Stomach (tissue), 9 donors: ENCODE measurements around the gene SPOCD1. TPM values are rescaled to one million over a fixed set of nuclear protein-coding genes. Genes with fewer than 3 reads are reported as not detected.
"Not testable (repeated sequence)": the region's sequence is repeated elsewhere in the genome, so short reads cannot be mapped to it uniquely, and the experiment has no call there.

Source experiments
- DNase-seq, 2 donors: peaks; one replicate each; pipeline versions ENCODE4 v3.0.0 to v3.0.0-alpha.2; 2013 to 2019
- H3K27ac ChIP-seq, 5 donors: fragments of 200-600 bp in 4 of 5; sonication (generic) in 4 of 5; one replicate each; pipeline ENCODE4 v1.5.1; 2013 to 2019; ENCODE audit warnings: mild to moderate bottlenecking in 1 of 5, moderate library complexity in 1 of 5
- H3K27me3 ChIP-seq, 3 donors: fragments of 200-600 bp; sonication (generic); one replicate each; pipeline ENCODE4 v1.5.1; 2017 to 2019; ENCODE audit warnings: mixed run types in 1 of 3
- H3K36me3 ChIP-seq, 4 donors: fragments of 200-600 bp; sonication (generic); 1 replicate in 3 of 4; 2 replicates in 1 of 4; pipeline ENCODE4 v1.5.1; 2016 to 2019
- H3K4me1 ChIP-seq, 4 donors: fragments of 200-600 bp; sonication (generic); one replicate each; pipeline ENCODE4 v1.5.1; 2016 to 2019
- H3K4me3 ChIP-seq, 4 donors: fragments of 200-600 bp; sonication (generic) in 3 of 4; one replicate each; pipeline ENCODE4 v1.5.1; 2016 to 2019; ENCODE audit warnings: mild to moderate bottlenecking in 1 of 4
- H3K9me3 ChIP-seq, 4 donors: fragments of 200-600 bp; sonication (generic); one replicate each; pipeline ENCODE4 v1.5.1; 2016 to 2019
- EP300 ChIP-seq: sonication (generic); formaldehyde crosslinking; IDR thresholded peaks from one replicate; pipeline ENCODE4 v1.6.1; 2017; ENCODE audit warnings: antibody characterized with exemption
- POLR2A ChIP-seq, 4 donors: fragments of 450-650 bp; IDR thresholded peaks; one replicate each; pipeline ENCODE4 v1.6.1; 2016; ENCODE audit warnings: antibody characterized with exemption in 4 of 4, control low read depth in 2 of 4, mild to moderate bottlenecking in 1 of 4, moderate library complexity in 1 of 4
- POLR2AphosphoS5 ChIP-seq, 3 donors: sonication (generic); formaldehyde crosslinking; IDR thresholded peaks; one replicate each; pipeline ENCODE4 v1.6.1; 2016; ENCODE audit warnings: antibody characterized with exemption in 3 of 3
- WGBS, 5 donors: extraction: QIAGEN DNeasy Blood & Tissue Kit in 3 of 5; methylation state at CpG; one replicate each; pipeline versions ENCODE4 v1.1.5 to v1.1.7; 2013 to 2018; 5-methylcytosine and 5-hydroxymethylcytosine counted together
- intact Hi-C: fragments of 100-400 bp; cut with DNase I; formaldehyde crosslinking; loops from one replicate; pipeline ENCODE4 v1.15.1; 2023; ENCODE audit warnings: low total_unique reads
- polyA plus RNA-seq, 3 donors: library from polyadenylated mRNA; stranded (reverse); fragments of 200-250 nt; gene quantifications; one replicate each; pipeline ENCODE4 v1.2.3, GENCODE V29; 2013
- total RNA-seq, 5 donors: library from RNA; depleted of rRNA; stranded (reverse); fragments of >200 nt; gene quantifications; one replicate each; pipeline versions ENCODE4 v1.1.0 to v1.2.3, GENCODE V29; 2014 to 2016
- TF ChIP-seq, protein P1 (sequence below), 7 experiments: fragments of 450-650 bp in 4 of 7; fragments of 200-600 bp in 3 of 7; sonication (generic) in 3 of 7; IDR thresholded peaks; one replicate each; pipeline ENCODE4 v1.5.1; 2016 to 2019; ENCODE audit warnings: antibody characterized with exemption in 7 of 7, control low read depth in 2 of 7, mild to moderate bottlenecking in 1 of 7
- donor health status: healthy with polysubstance abuse.
- donor health status: Bipolar disorder and iron deficiency.
- donor health status: healthy.

SPOCD1 gene
- total and polyA plus RNA-seq, 8 donors = 0.55 to 11.1 (median 4.5) TPM; not detected in 1

- no peaks in the 10 kb centered on the region for H3K9me3 ChIP-seq
- intact Hi-C loops = no loop called here
- TF ChIP-seq POLR2AphosphoS5 (IDR thresholded peaks at IDR 0.05) (no peak), POLR2A (IDR thresholded peaks at IDR 0.05) (no peak), EP300 (no peak)
- TF ChIP-seq, protein P1, sequence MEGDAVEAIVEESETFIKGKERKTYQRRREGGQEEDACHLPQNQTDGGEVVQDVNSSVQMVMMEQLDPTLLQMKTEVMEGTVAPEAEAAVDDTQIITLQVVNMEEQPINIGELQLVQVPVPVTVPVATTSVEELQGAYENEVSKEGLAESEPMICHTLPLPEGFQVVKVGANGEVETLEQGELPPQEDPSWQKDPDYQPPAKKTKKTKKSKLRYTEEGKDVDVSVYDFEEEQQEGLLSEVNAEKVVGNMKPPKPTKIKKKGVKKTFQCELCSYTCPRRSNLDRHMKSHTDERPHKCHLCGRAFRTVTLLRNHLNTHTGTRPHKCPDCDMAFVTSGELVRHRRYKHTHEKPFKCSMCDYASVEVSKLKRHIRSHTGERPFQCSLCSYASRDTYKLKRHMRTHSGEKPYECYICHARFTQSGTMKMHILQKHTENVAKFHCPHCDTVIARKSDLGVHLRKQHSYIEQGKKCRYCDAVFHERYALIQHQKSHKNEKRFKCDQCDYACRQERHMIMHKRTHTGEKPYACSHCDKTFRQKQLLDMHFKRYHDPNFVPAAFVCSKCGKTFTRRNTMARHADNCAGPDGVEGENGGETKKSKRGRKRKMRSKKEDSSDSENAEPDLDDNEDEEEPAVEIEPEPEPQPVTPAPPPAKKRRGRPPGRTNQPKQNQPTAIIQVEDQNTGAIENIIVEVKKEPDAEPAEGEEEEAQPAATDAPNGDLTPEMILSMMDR (IDR thresholded peaks at IDR 0.05) = no peak
Measured at GRCh38 chr1:31828926-31829690, 13.3 kb upstream of the SPOCD1 start.

DNA sequence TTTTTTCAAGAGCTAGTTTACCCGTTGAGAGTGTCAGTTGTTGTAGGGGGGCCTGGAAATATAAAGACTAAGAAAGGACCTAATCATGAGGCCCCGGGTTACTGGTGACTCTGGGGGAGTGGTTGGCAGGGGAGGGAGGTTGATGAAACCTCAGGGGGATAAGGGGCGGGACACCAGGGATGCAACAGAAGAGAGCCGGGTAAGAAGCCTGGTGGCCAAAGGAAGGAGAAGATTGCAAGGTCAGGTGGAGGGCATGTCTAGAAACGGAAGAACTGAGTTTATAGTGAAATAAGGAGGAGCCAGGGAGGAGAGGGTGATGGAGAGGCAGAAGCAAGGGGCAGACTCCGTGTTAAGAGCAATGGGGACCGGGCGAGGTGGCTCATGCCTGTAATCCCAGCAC is 12.5 kb upstream of the SPOCD1 start:
- H3K27me3 ChIP-seq = peaks cover 0 to 11% (median 0%) of the 10 kb centered on the region in 3 donors
- H3K4me3 ChIP-seq = no peak overlapping the region
- peaks cover 0 to 21% (median 9%) of the 10 kb centered on the region in 4 donors for H3K4me1 ChIP-seq
- WGBS, 5 donors = 71 to 75% (median 73%) methylated on average over 8 of the region's 8 CpGs
- H3K9me3 ChIP-seq = no peaks in the 10 kb centered on the region
- no peak for DNase-seq
- no peaks in the 10 kb centered on the region for H3K36me3 ChIP-seq
- H3K27ac ChIP-seq = no peak overlapping the region
- TF ChIP-seq, protein P1 (IDR thresholded peaks at IDR 0.05) = no peak
- TF ChIP-seq POLR2A (IDR thresholded peaks at IDR 0.05) = no peak
- TF ChIP-seq EP300 = no peak
- no peak for TF ChIP-seq POLR2AphosphoS5 (IDR thresholded peaks at IDR 0.05)
- intact Hi-C loops = no loop called here

More at GRCh38 chr1:31828926-31829690, 13.3 kb upstream of the SPOCD1 start:
- 88 to 94% (median 89%) methylated on average over 14 to 15 of the region's 15 CpGs for WGBS, 5 donors
- Histone ChIP-seq H3K36me3 (no peaks in the 10 kb centered on the region), H3K27ac (no peak overlapping the region), H3K4me3 (no peak overlapping the region), H3K4me1 (peaks cover 0 to 21% (median 9%) of the 10 kb centered on the region in 4 donors), H3K27me3 (peaks cover 0 to 11% (median 0%) of the 10 kb centered on the region in 3 donors)
- DNase-seq = no peak

DNA sequence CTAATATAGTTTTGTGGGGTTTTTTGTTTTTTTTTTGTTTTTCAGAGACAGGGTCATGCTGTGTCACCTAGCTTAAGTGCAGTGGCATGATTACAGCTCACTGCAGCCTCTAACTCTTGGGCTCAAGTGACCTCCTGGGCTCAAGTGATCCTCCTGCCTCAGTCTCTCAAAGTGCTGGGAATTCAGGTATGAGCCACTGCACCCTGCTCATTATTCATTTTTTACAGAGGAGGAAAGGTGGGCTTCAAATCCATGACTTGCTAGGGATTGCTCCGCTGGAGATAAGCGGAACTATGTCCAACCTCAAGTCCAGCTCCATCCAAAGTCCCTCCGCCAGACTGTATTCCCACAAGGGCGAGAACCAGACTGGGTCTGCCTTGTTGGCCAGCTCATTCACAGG is 8.0 kb upstream of the SPOCD1 start:
- Histone ChIP-seq H3K36me3 (no peaks in the 10 kb centered on the region), H3K9me3 (no peaks in the 10 kb centered on the region), H3K4me1 (no peaks in the 10 kb centered on the region), H3K4me3 (no peak overlapping the region), H3K27ac (no peak overlapping the region), H3K27me3 (no peaks in the 10 kb centered on the region)
- 90 to 98% (median 95%) methylated on average over 4 of the region's 4 CpGs for WGBS, 5 donors
- no peak for TF ChIP-seq POLR2AphosphoS5 (IDR thresholded peaks at IDR 0.05)
- TF ChIP-seq, protein P1 (IDR thresholded peaks at IDR 0.05) = no peak
- TF ChIP-seq EP300 = no peak
- no peak for TF ChIP-seq POLR2A (IDR thresholded peaks at IDR 0.05)
- intact Hi-C loops = no loop called here
- no peak for DNase-seq

GRCh38 chr1:31822766-31823165 is 6.9 kb upstream of the SPOCD1 start:
- DNase-seq = no peak
- Histone ChIP-seq H3K36me3 (no peaks in the 10 kb centered on the region), H3K4me1 (peaks cover 0 to 5% (median 0%) of the 10 kb centered on the region in 4 donors), H3K9me3 (no peaks in the 10 kb centered on the region), H3K4me3 (no peak overlapping the region), H3K27ac (no peak overlapping the region), H3K27me3 (no peaks in the 10 kb centered on the region)
- TF ChIP-seq, protein P1 (IDR thresholded peaks at IDR 0.05) = no peak
- intact Hi-C loops = no loop called here
- 85 to 91% (median 91%) methylated on average over 3 of the region's 3 CpGs for WGBS, 5 donors

GRCh38 chr1:31820196-31820595 is 4.4 kb upstream of the SPOCD1 start:
- H3K27ac ChIP-seq, H3K4me3 ChIP-seq, H3K36me3 ChIP-seq, H3K27me3 ChIP-seq, H3K9me3 ChIP-seq, DNase-seq, intact Hi-C loops: not testable (repeated sequence)
- peaks cover 0 to 16% (median 4%) of the 10 kb centered on the region in 4 donors for H3K4me1 ChIP-seq
- 97 to 99% (median 97%) methylated on average over 7 of the region's 7 CpGs for WGBS, 5 donors
